Body of pancreas (tissue), 4 donors: ENCODE results near the gene WIPF2.

ENCODE experiments used
- POLR2A ChIP-seq, 3 donors: fragments of 450-650 bp; IDR thresholded peaks; one replicate each; pipeline ENCODE4 v1.6.1; 2016; ENCODE audit warnings: antibody characterized with exemption in 3 of 3, mild to moderate bottlenecking in 2 of 3
- TF ChIP-seq, protein P1 (sequence below), 7 experiments: fragments of 450-650 bp in 4 of 7; fragments of 200-600 bp in 3 of 7; sonication (generic) in 3 of 7; IDR thresholded peaks; one replicate each; pipeline ENCODE4 v1.5.1; 2016 to 2019; ENCODE audit warnings: antibody characterized with exemption in 7 of 7

DNA sequence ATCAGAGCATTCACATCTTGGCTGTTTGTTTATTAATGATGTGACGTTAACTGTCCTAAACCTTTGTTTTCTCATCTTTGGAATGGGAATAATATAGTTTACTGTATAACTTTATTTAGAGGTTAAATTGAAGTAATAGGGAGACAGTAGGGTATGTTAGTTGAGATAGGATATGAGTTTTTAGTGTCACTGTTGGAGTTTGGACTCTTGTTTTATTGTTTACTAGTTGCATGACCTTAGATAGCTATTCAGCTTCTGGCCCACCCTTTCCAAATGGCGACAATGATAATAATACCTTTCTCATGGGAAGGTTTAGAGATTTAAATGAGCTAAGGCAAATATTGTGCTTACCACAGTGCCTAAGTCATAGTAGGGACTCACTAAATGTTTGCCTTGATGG is 40.4 kb downstream of the WIPF2 start:
- TF ChIP-seq, protein P1, sequence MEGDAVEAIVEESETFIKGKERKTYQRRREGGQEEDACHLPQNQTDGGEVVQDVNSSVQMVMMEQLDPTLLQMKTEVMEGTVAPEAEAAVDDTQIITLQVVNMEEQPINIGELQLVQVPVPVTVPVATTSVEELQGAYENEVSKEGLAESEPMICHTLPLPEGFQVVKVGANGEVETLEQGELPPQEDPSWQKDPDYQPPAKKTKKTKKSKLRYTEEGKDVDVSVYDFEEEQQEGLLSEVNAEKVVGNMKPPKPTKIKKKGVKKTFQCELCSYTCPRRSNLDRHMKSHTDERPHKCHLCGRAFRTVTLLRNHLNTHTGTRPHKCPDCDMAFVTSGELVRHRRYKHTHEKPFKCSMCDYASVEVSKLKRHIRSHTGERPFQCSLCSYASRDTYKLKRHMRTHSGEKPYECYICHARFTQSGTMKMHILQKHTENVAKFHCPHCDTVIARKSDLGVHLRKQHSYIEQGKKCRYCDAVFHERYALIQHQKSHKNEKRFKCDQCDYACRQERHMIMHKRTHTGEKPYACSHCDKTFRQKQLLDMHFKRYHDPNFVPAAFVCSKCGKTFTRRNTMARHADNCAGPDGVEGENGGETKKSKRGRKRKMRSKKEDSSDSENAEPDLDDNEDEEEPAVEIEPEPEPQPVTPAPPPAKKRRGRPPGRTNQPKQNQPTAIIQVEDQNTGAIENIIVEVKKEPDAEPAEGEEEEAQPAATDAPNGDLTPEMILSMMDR (IDR thresholded peaks at IDR 0.05) = no peak
- TF ChIP-seq POLR2A (IDR thresholded peaks at IDR 0.05) = no peak
